Activated CD4-positive, alpha-beta memory T cell treated with anti-CD3 and anti-CD28 coated beads, Interleukin-2, amount 10 ng/mL, durations not matched to agents 7 days and 5 days (primary cell): ENCODE results near the gene ACOXL. TPM values are rescaled to one million over a fixed set of nuclear protein-coding genes. Genes with fewer than 3 reads are reported as not detected.
A peak's percentile ranks its signal among the peaks of the same experiment; 100 is the strongest.

Source experiments
- CTCF ChIA-PET: fragments of 350-600 bp; sonication (Branson Sonifier 250); formaldehyde crosslinking; loops from one replicate; lab custom pipeline; 2021; ENCODE audit warnings: antibody characterized with exemption, inconsistent platforms; lab: Charles Lee
- POLR2A ChIA-PET: fragments of 350-600 bp; sonication (Branson Sonifier 250); formaldehyde crosslinking; loops from one replicate; lab custom pipeline; 2021; ENCODE audit warnings: antibody characterized with exemption; lab: Charles Lee
- DNase-seq: peaks from one replicate; pipeline ENCODE4 v3.0.0-alpha.2; 2020
- H3K27ac Mint-ChIP-seq: one replicate; pipeline ENCODE4 v1.8.0; 2021; ENCODE audit warnings: mild to moderate bottlenecking, mixed read lengths
- H3K27me3 Mint-ChIP-seq: one replicate; pipeline ENCODE4 v1.8.0; 2021; ENCODE audit warnings: mixed read lengths
- H3K36me3 Mint-ChIP-seq: one replicate; pipeline ENCODE4 v1.8.0; 2021; ENCODE audit warnings: low read depth, mixed read lengths
- H3K4me1 Mint-ChIP-seq: one replicate; pipeline ENCODE4 v1.8.0; 2021; ENCODE audit warnings: mixed read lengths
- H3K4me3 Mint-ChIP-seq: one replicate; pipeline ENCODE4 v1.8.0; 2021; ENCODE audit warnings: mild to moderate bottlenecking, mixed read lengths
- H3K9me3 Mint-ChIP-seq: one replicate; pipeline ENCODE4 v1.8.0; 2021; ENCODE audit warnings: mixed read lengths
- total RNA-seq, 2 experiments: library from RNA; stranded (reverse); gene quantifications; one replicate each; pipeline ENCODE4 v1.2.3, GENCODE V29; 2021

ACOXL gene
- total RNA-seq, 2 experiments from 2014 or later, result 0.18 to 0.30 TPM

- CTCF ChIA-PET, result no interaction called here
- peaks cover 38% of the 10 kb centered on the region for H3K4me1 Mint-ChIP-seq
- no peak overlapping the region for H3K27ac Mint-ChIP-seq
- peaks cover 41% of the 10 kb centered on the region for H3K27me3 Mint-ChIP-seq
- H3K36me3 Mint-ChIP-seq, result peaks cover 44% of the 10 kb centered on the region
- POLR2A ChIA-PET, result no interaction called here
- peak; percentile 36 for DNase-seq
- H3K9me3 Mint-ChIP-seq, result no peaks in the 10 kb centered on the region
- H3K4me3 Mint-ChIP-seq, result peak overlapping the region; percentile 89
Observed at GRCh38 chr2:111122631-111123421, 390.5 kb downstream of the ACOXL start.

GRCh38 chr2:111123751-111124150 lies 391.4 kb downstream of the ACOXL start:
- Mint-ChIP-seq H3K27ac (no peak overlapping the region), H3K36me3 (peaks cover 52% of the 10 kb centered on the region), H3K4me1 (peaks cover 29% of the 10 kb centered on the region), H3K27me3 (peaks cover 32% of the 10 kb centered on the region), H3K9me3 (no peaks in the 10 kb centered on the region), H3K4me3 (peak overlapping the region; percentile 61)
- DNase-seq, result no peak
- ChIA-PET POLR2A (no interaction called here), CTCF (no interaction called here)

GRCh38 chr2:111126581-111126980 lies 394.2 kb downstream of the ACOXL start:
- no peaks in the 10 kb centered on the region for H3K9me3 Mint-ChIP-seq
- no peak overlapping the region for H3K27ac Mint-ChIP-seq
- peaks cover 69% of the 10 kb centered on the region for H3K36me3 Mint-ChIP-seq
- no peak for DNase-seq
- POLR2A ChIA-PET, result no interaction called here
- peaks cover 17% of the 10 kb centered on the region for H3K27me3 Mint-ChIP-seq
- H3K4me3 Mint-ChIP-seq, result no peak overlapping the region
- CTCF ChIA-PET, result no interaction called here
- H3K4me1 Mint-ChIP-seq, result peaks cover 12% of the 10 kb centered on the region

- CTCF ChIA-PET, result no interaction called here
- no peak overlapping the region for H3K4me3 Mint-ChIP-seq
- DNase-seq, result no peak
- peaks cover 74% of the 10 kb centered on the region for H3K36me3 Mint-ChIP-seq
- H3K27me3 Mint-ChIP-seq, result peaks cover 17% of the 10 kb centered on the region
- H3K27ac Mint-ChIP-seq, result no peak overlapping the region
- POLR2A ChIA-PET, result no interaction called here
- H3K4me1 Mint-ChIP-seq, result peaks cover 9% of the 10 kb centered on the region
- no peaks in the 10 kb centered on the region for H3K9me3 Mint-ChIP-seq
Observed at GRCh38 chr2:111127351-111127750, 395.0 kb downstream of the ACOXL start.

- no peak overlapping the region for H3K4me3 Mint-ChIP-seq
- H3K9me3 Mint-ChIP-seq, result no peaks in the 10 kb centered on the region
- CTCF ChIA-PET, result no interaction called here
- no peak for DNase-seq
- H3K27ac Mint-ChIP-seq, result no peak overlapping the region
- H3K36me3 Mint-ChIP-seq, result peaks cover 71% of the 10 kb centered on the region
- H3K4me1 Mint-ChIP-seq, result peaks cover 6% of the 10 kb centered on the region
- H3K27me3 Mint-ChIP-seq, result peaks cover 17% of the 10 kb centered on the region
- POLR2A ChIA-PET, result no interaction called here
Observed at GRCh38 chr2:111128096-111128495, 395.7 kb downstream of the ACOXL start.

GRCh38 chr2:111133603-111134002 lies 401.2 kb downstream of the ACOXL start:
- ChIA-PET POLR2A (no interaction called here), CTCF (no interaction called here)
- Mint-ChIP-seq H3K4me3 (no peak overlapping the region), H3K9me3 (no peaks in the 10 kb centered on the region), H3K27ac (no peak overlapping the region), H3K27me3 (peaks cover 6% of the 10 kb centered on the region), H3K36me3 (peaks cover 33% of the 10 kb centered on the region), H3K4me1 (no peaks in the 10 kb centered on the region)
- no peak for DNase-seq

- no peaks in the 10 kb centered on the region for H3K4me1 Mint-ChIP-seq
- DNase-seq, result no peak
- no peaks in the 10 kb centered on the region for H3K9me3 Mint-ChIP-seq
- H3K4me3 Mint-ChIP-seq, result no peak overlapping the region
- peaks cover 28% of the 10 kb centered on the region for H3K36me3 Mint-ChIP-seq
- H3K27me3 Mint-ChIP-seq, result peaks cover 6% of the 10 kb centered on the region
- H3K27ac Mint-ChIP-seq, result no peak overlapping the region
- ChIA-PET CTCF (no interaction called here), POLR2A (no interaction called here)
Observed at GRCh38 chr2:111134055-111134454, 401.7 kb downstream of the ACOXL start.

GRCh38 chr2:111135237-111135909 lies 403.0 kb downstream of the ACOXL start:
- CTCF ChIA-PET, result no interaction called here
- Mint-ChIP-seq H3K9me3 (no peaks in the 10 kb centered on the region), H3K4me3 (no peak overlapping the region), H3K27ac (no peak overlapping the region), H3K36me3 (peaks cover 25% of the 10 kb centered on the region), H3K27me3 (peaks cover 6% of the 10 kb centered on the region), H3K4me1 (no peaks in the 10 kb centered on the region)
- DNase-seq, result no peak
- POLR2A ChIA-PET, result no interaction called here

- H3K4me3 Mint-ChIP-seq, result no peak overlapping the region
- peaks cover 25% of the 10 kb centered on the region for H3K36me3 Mint-ChIP-seq
- H3K27me3 Mint-ChIP-seq, result peaks cover 6% of the 10 kb centered on the region
- DNase-seq, result no peak
- H3K4me1 Mint-ChIP-seq, result no peaks in the 10 kb centered on the region
- POLR2A ChIA-PET, result no interaction called here
- H3K9me3 Mint-ChIP-seq, result no peaks in the 10 kb centered on the region
- no peak overlapping the region for H3K27ac Mint-ChIP-seq
- CTCF ChIA-PET, result no interaction called here
Observed at GRCh38 chr2:111135910-111136297, 403.5 kb downstream of the ACOXL start.

GRCh38 chr2:111138839-111139238 lies 406.5 kb downstream of the ACOXL start:
- CTCF ChIA-PET, result no interaction called here
- Mint-ChIP-seq H3K4me3 (no peak overlapping the region), H3K36me3 (peaks cover 21% of the 10 kb centered on the region), H3K27me3 (peaks cover 4% of the 10 kb centered on the region), H3K9me3 (no peaks in the 10 kb centered on the region), H3K4me1 (peaks cover 8% of the 10 kb centered on the region), H3K27ac (no peak overlapping the region)
- DNase-seq, result no peak
- POLR2A ChIA-PET, result no interaction called here

GRCh38 chr2:111139637-111140317 lies 407.4 kb downstream of the ACOXL start:
- Mint-ChIP-seq H3K27me3 (peaks cover 1% of the 10 kb centered on the region), H3K36me3 (peaks cover 22% of the 10 kb centered on the region), H3K4me1 (peaks cover 8% of the 10 kb centered on the region), H3K9me3 (no peaks in the 10 kb centered on the region), H3K4me3 (no peak overlapping the region), H3K27ac (no peak overlapping the region)
- CTCF ChIA-PET, result no interaction called here
- POLR2A ChIA-PET, result no interaction called here
- no peak for DNase-seq

GRCh38 chr2:111140815-111141214 lies 408.4 kb downstream of the ACOXL start:
- POLR2A ChIA-PET, result no interaction called here
- no peaks in the 10 kb centered on the region for H3K27me3 Mint-ChIP-seq
- CTCF ChIA-PET, result no interaction called here
- H3K36me3 Mint-ChIP-seq, result peaks cover 22% of the 10 kb centered on the region
- no peaks in the 10 kb centered on the region for H3K9me3 Mint-ChIP-seq
- DNase-seq, result no peak
- no peak overlapping the region for H3K27ac Mint-ChIP-seq
- H3K4me3 Mint-ChIP-seq, result no peak overlapping the region
- H3K4me1 Mint-ChIP-seq, result peaks cover 8% of the 10 kb centered on the region

GRCh38 chr2:111142101-111142500 lies 409.7 kb downstream of the ACOXL start:
- H3K4me1 Mint-ChIP-seq, result peaks cover 8% of the 10 kb centered on the region
- DNase-seq, result no peak
- peaks cover 23% of the 10 kb centered on the region for H3K36me3 Mint-ChIP-seq
- H3K27me3 Mint-ChIP-seq, result no peaks in the 10 kb centered on the region
- no peak overlapping the region for H3K27ac Mint-ChIP-seq
- CTCF ChIA-PET, result no interaction called here
- POLR2A ChIA-PET, result no interaction called here
- H3K4me3 Mint-ChIP-seq, result no peak overlapping the region
- H3K9me3 Mint-ChIP-seq, result no peaks in the 10 kb centered on the region
